ENCODE data around the gene OR6B2.

OR6B2 gene

GRCh38 chr2:240042740-240043139 is 12.5 kb upstream of the OR6B2 start:
- in situ Hi-C loops (cut with HindIII; ENCODE audit: low sequenced_read_pairs) = no loop called here

GRCh38 chr2:240041363-240041762 is 11.1 kb upstream of the OR6B2 start:
- in situ Hi-C loops (cut with HindIII; ENCODE audit: low sequenced_read_pairs) = no loop called here

- in situ Hi-C loops (cut with HindIII; ENCODE audit: low sequenced_read_pairs) = no loop called here
Measured at GRCh38 chr2:240037358-240037757, 7.1 kb upstream of the OR6B2 start.

GRCh38 chr2:240033330-240033678 is 3.1 kb upstream of the OR6B2 start:
- in situ Hi-C loops (cut with HindIII; ENCODE audit: low sequenced_read_pairs) = no loop called here

- in situ Hi-C loops (cut with HindIII; ENCODE audit: low sequenced_read_pairs) = no loop called here
Measured at GRCh38 chr2:240032406-240033329, 2.4 kb upstream of the OR6B2 start.

- in situ Hi-C loops (cut with HindIII; ENCODE audit: low sequenced_read_pairs) = no loop called here
Measured at GRCh38 chr2:240024766-240025165, 5.5 kb downstream of the OR6B2 start.

- in situ Hi-C loops (cut with HindIII; ENCODE audit: low sequenced_read_pairs) = no loop called here
Measured at GRCh38 chr2:240023792-240024191, 6.4 kb downstream of the OR6B2 start.

- in situ Hi-C loops (cut with HindIII; ENCODE audit: low sequenced_read_pairs) = no loop called here
Measured at GRCh38 chr2:240021488-240022104, 8.6 kb downstream of the OR6B2 start.

GRCh38 chr2:240018071-240018750 is 12.0 kb downstream of the OR6B2 start:
- in situ Hi-C loops (cut with HindIII; ENCODE audit: low sequenced_read_pairs) = no loop called here

GRCh38 chr2:240014327-240014726 is 15.9 kb downstream of the OR6B2 start:
- in situ Hi-C loops (cut with HindIII; ENCODE audit: low sequenced_read_pairs) = no loop called here

GRCh38 chr2:240013343-240013742 is 16.9 kb downstream of the OR6B2 start:
- in situ Hi-C loops (cut with HindIII; ENCODE audit: low sequenced_read_pairs) = no loop called here

- in situ Hi-C loops (cut with HindIII; ENCODE audit: low sequenced_read_pairs) = no loop called here
Measured at GRCh38 chr2:240002983-240003382, 27.2 kb downstream of the OR6B2 start.

- in situ Hi-C loops (cut with HindIII; ENCODE audit: low sequenced_read_pairs) = no loop called here
Measured at GRCh38 chr2:240000671-240001070, 29.6 kb downstream of the OR6B2 start.

GRCh38 chr2:239997686-239998409 is 32.4 kb downstream of the OR6B2 start:
- in situ Hi-C loops (cut with HindIII; ENCODE audit: low sequenced_read_pairs) = no loop called here

GRCh38 chr2:239994086-239994485 is 36.1 kb downstream of the OR6B2 start:
- in situ Hi-C loops (cut with HindIII; ENCODE audit: low sequenced_read_pairs) = no loop called here

- in situ Hi-C loops (cut with HindIII; ENCODE audit: low sequenced_read_pairs) = no loop called here
Measured at GRCh38 chr2:239993291-239993690, 36.9 kb downstream of the OR6B2 start.

GRCh38 chr2:239991689-239992314 is 38.4 kb downstream of the OR6B2 start:
- in situ Hi-C loops (cut with HindIII; ENCODE audit: low sequenced_read_pairs) = no loop called here

GRCh38 chr2:239990966-239991365 is 39.3 kb downstream of the OR6B2 start:
- in situ Hi-C loops (cut with HindIII; ENCODE audit: low sequenced_read_pairs) = no loop called here

- in situ Hi-C loops (cut with HindIII; ENCODE audit: low sequenced_read_pairs) = no loop called here
Measured at GRCh38 chr2:239985356-239985755, 44.9 kb downstream of the OR6B2 start.

- in situ Hi-C loops (cut with HindIII; ENCODE audit: low sequenced_read_pairs) = no loop called here
Measured at GRCh38 chr2:239984421-239985194, 45.6 kb downstream of the OR6B2 start.
